ENCODE results near the gene RBMX2.

DNA sequence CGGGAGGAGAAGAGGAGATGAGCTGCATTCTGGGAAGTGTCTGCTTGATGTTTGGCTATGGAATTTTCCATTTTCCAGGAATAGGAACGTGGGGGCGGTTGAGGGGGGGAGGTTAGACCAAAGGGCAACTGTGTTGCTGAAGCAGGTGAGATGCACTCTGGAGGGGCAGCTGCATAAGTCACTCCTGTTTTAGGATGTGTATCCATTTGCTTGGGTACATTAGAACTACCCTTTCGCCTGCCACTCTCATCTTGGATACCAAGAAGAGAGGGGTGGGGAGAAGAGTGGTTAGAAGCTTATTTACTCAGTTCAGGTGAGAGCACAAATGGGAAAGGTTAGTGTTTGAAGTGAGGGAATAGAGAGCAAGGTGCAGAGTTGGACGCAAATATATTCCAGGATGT lies 15.4 kb upstream of the RBMX2 start:
- TF ChIP-seq, protein P1, sequence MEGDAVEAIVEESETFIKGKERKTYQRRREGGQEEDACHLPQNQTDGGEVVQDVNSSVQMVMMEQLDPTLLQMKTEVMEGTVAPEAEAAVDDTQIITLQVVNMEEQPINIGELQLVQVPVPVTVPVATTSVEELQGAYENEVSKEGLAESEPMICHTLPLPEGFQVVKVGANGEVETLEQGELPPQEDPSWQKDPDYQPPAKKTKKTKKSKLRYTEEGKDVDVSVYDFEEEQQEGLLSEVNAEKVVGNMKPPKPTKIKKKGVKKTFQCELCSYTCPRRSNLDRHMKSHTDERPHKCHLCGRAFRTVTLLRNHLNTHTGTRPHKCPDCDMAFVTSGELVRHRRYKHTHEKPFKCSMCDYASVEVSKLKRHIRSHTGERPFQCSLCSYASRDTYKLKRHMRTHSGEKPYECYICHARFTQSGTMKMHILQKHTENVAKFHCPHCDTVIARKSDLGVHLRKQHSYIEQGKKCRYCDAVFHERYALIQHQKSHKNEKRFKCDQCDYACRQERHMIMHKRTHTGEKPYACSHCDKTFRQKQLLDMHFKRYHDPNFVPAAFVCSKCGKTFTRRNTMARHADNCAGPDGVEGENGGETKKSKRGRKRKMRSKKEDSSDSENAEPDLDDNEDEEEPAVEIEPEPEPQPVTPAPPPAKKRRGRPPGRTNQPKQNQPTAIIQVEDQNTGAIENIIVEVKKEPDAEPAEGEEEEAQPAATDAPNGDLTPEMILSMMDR (IDR thresholded peaks at IDR 0.05; ENCODE audit: poor library complexity): no peak
- TF ChIP-seq EZH2 (IDR thresholded peaks at IDR 0.05; ENCODE audit: borderline replicate concordance) (no peak), EZH2phosphoT487 (IDR thresholded peaks at IDR 0.05; ENCODE audit: low read depth, severe bottlenecking, unreplicated experiment) (no peak)

All from hepatocyte (in vitro differentiated cells).